ENCODE data around the gene HOXB9. TPM values are rescaled to one million over a fixed set of nuclear protein-coding genes. Genes with fewer than 3 reads are reported as not detected.

Gene HOXB9
- total and polyA plus RNA-seq, 9 of the 15 experiments (the other 6 are each of a cell fraction or from before 2014, with no cell fraction given), result 3.1 to 196 (median 77.6) TPM

GRCh38 chr17:48646183-48647102 is 20.3 kb upstream of the HOXB9 start (continued):
- TF ChIP-seq ZNF232 (CRISPR knock-in tag; IDR thresholded peaks at IDR 0.05), result no peak
- TF ChIP-seq ARID3B (CRISPR knock-in tag; IDR thresholded peaks at IDR 0.05; ENCODE audit: borderline replicate concordance), result no peak
- no peak for TF ChIP-seq ZNF766 (CRISPR knock-in tag; conservative IDR thresholded peaks at IDR 0.05)
- no peak for TF ChIP-seq KAT2B (IDR thresholded peaks at IDR 0.05; ENCODE audit: low read depth, low read length)
- peak; percentile 52; the same call in 1 of the 2 replicates for TF ChIP-seq L3MBTL2 (IDR thresholded peaks at IDR 0.05)
- TF ChIP-seq E2F6 (IDR thresholded peaks at IDR 0.05; ENCODE audit: borderline replicate concordance in 1 of 2, extremely low read depth in 1 of 2, insufficient read depth in 1 of 2, insufficient read length in 1 of 2, low read depth in 1 of 2, low read length in 1 of 2, poor library complexity in 1 of 2, severe bottlenecking in 1 of 2), result peak in 1 of 2 experiments; percentile 37
- no peak for TF ChIP-seq ZNF212 (CRISPR knock-in tag; IDR thresholded peaks at IDR 0.05)
- no peak for TF ChIP-seq NFATC3 (IDR thresholded peaks at IDR 0.05)
- peak in 1 of 2 experiments; percentile 30; a peak in 1 of 4 replicates for TF ChIP-seq TRIM24 (IDR thresholded peaks at IDR 0.05)
- TF ChIP-seq MECOM (CRISPR knock-in tag; IDR thresholded peaks at IDR 0.05), result no peak
- no peak for TF ChIP-seq E2F8 (IDR thresholded peaks at IDR 0.05; ENCODE audit: low read depth, partially characterized antibody)
- no peak for TF ChIP-seq E2F3 (CRISPR knock-in tag; IDR thresholded peaks at IDR 0.05)
- TF ChIP-seq SMAD4 (CRISPR knock-in tag; conservative IDR thresholded peaks at IDR 0.05), result peak; percentile 95
- TF ChIP-seq PHF8 (IDR thresholded peaks at IDR 0.05; ENCODE audit: borderline replicate concordance, low read length), result 0 out of 2 replicates have a peak, but pooled peaks have one; percentile 14
- TF ChIP-seq ZBTB33 (CRISPR knock-in tag; IDR thresholded peaks at IDR 0.05), result peak; percentile 91

Data from K562 (cell line).